Osteocyte (in vitro differentiated cells): ENCODE results near the gene MYO16. TPM values are rescaled to one million over a fixed set of nuclear protein-coding genes. Genes with fewer than 3 reads are reported as not detected.

Experiments
- DNase-seq: peaks from one replicate; pipeline ENCODE4 v3.0.0; 2021; ENCODE audit warnings: mixed read lengths; ENCODE audit not compliant: unreplicated experiment; ENCODE audit errors: extremely low spot score
- H3K27ac Mint-ChIP-seq: one replicate; pipeline ENCODE4 v1.8.0; 2021; ENCODE audit warnings: mild to moderate bottlenecking, mixed read lengths; ENCODE audit not compliant: unreplicated experiment
- H3K27me3 Mint-ChIP-seq: one replicate; pipeline ENCODE4 v1.8.0; 2021; ENCODE audit warnings: mixed read lengths; ENCODE audit not compliant: unreplicated experiment
- H3K36me3 Mint-ChIP-seq: one replicate; pipeline ENCODE4 v1.8.0; 2021; ENCODE audit warnings: mixed read lengths; ENCODE audit not compliant: unreplicated experiment
- H3K4me1 Mint-ChIP-seq: one replicate; pipeline ENCODE4 v1.8.0; 2021; ENCODE audit warnings: mixed read lengths; ENCODE audit not compliant: unreplicated experiment
- H3K4me3 Mint-ChIP-seq: one replicate; pipeline ENCODE4 v1.8.0; 2021; ENCODE audit warnings: mild to moderate bottlenecking, moderate library complexity, mixed read lengths; ENCODE audit not compliant: unreplicated experiment
- H3K9me3 Mint-ChIP-seq: one replicate; pipeline ENCODE4 v1.8.0; 2021; ENCODE audit warnings: mixed read lengths; ENCODE audit not compliant: unreplicated experiment
- total RNA-seq: library from RNA; stranded (reverse); gene quantifications from 2 replicates; pipeline ENCODE4 v1.2.1, GENCODE V29; 2021
- TF ChIP-seq, protein P1 (sequence below): fragments of 200-600 bp; sonication (generic); IDR thresholded peaks from 2 replicates; pipeline ENCODE4 v1.5.0; 2021; ENCODE audit warnings: antibody characterized with exemption, mild to moderate bottlenecking, moderate library complexity

The MYO16 gene
- total RNA-seq, 1 donor from 2014 or later, result 0.13 TPM

DNA sequence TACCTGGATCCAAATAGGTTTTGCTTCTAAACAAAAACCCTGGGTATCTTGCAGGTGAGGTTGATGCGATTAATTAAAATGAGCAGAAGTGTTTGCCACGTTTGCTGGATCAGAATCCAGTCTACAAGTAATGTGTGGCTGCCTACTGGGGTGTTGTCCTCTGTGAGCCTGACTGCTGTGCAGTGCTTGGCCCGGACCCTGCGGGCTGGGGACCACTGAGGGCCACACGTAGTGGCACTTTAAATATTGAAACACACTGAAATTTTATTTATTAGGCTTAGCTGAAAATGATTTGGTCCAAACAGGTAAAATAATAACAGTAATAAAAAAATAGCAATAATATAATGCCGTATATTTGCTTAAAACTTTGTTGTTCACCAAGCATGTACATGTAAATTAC lies 338.0 kb downstream of the MYO16 start:
- Mint-ChIP-seq H3K27me3 (no peaks in the 10 kb centered on the region), H3K4me1 (peaks cover 9% of the 10 kb centered on the region), H3K9me3 (peaks cover 9% of the 10 kb centered on the region), H3K27ac (no peak overlapping the region), H3K36me3 (no peaks in the 10 kb centered on the region), H3K4me3 (no peak overlapping the region)
- DNase-seq, result no peak
- TF ChIP-seq, protein P1, sequence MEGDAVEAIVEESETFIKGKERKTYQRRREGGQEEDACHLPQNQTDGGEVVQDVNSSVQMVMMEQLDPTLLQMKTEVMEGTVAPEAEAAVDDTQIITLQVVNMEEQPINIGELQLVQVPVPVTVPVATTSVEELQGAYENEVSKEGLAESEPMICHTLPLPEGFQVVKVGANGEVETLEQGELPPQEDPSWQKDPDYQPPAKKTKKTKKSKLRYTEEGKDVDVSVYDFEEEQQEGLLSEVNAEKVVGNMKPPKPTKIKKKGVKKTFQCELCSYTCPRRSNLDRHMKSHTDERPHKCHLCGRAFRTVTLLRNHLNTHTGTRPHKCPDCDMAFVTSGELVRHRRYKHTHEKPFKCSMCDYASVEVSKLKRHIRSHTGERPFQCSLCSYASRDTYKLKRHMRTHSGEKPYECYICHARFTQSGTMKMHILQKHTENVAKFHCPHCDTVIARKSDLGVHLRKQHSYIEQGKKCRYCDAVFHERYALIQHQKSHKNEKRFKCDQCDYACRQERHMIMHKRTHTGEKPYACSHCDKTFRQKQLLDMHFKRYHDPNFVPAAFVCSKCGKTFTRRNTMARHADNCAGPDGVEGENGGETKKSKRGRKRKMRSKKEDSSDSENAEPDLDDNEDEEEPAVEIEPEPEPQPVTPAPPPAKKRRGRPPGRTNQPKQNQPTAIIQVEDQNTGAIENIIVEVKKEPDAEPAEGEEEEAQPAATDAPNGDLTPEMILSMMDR, result no peak

DNA sequence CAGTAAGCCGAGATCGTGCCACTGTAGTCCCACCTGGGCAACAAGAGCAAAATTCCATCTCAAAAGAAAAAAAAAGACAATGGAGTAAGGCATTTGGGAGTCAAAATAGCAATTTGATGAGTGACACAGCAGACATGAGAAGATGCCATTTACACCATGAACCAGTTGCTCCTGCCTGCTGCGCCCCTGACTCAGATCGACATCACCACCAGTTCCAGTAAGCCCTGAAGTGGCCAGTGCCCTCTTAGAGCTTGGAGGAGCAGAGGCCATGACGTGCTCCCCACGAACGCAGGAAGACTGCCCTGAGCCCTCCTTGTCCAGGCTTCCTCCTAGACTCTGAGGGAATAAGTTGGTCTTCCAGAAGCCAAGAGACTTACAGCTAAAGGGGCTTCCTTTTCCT lies 339.2 kb downstream of the MYO16 start:
- Mint-ChIP-seq H3K9me3 (peaks cover 9% of the 10 kb centered on the region), H3K27me3 (no peaks in the 10 kb centered on the region), H3K4me1 (peaks cover 9% of the 10 kb centered on the region), H3K27ac (no peak overlapping the region), H3K36me3 (no peaks in the 10 kb centered on the region), H3K4me3 (no peak overlapping the region)
- no peak for DNase-seq
- TF ChIP-seq, protein P1, result no peak

DNA sequence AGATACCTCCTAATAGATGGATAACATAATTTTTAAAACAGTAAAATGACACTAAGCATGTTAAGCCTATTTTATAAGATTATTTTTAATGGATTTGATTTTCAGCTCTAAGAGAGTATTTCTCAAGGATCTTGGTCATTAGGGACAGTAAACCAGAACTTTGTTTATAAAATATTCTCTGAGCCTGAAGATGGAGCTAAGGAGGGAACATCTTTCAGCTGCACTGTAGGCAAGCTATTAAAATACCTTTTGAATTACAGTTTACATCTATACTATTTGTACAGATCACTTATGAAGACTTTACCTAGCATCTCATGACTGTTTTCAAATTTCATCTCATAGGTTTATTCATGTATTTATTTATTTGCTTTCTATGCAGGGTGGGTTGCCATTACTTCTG lies 345.3 kb downstream of the MYO16 start:
- H3K4me1 Mint-ChIP-seq, result peaks cover 8% of the 10 kb centered on the region
- H3K27ac Mint-ChIP-seq, result no peak overlapping the region
- no peak for DNase-seq

DNA sequence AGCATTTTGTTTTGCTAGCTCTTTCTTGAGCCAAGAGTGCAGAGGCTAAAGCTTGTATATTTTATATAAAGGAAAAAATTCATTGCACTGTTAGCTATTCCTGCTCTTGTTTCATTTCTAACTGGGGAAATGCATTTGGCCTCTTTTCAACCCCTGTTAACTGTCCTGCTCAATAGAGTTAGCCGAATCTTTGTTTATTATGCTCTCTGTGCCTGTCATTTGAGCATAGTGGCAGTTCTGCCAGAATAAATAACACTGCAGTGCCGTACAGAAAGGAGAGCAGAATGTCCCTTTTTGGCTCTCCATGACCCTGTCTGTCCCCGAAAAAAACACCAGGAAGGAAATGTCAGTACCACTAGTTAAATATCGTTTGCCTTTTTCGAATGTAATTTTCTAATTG lies 350.8 kb downstream of the MYO16 start:
- peak overlapping the region; percentile 55 for H3K4me3 Mint-ChIP-seq
- H3K36me3 Mint-ChIP-seq, result peaks cover 5% of the 10 kb centered on the region
- TF ChIP-seq, protein P1, result no peak
- DNase-seq, result no peak
- H3K27ac Mint-ChIP-seq, result peak overlapping the region; percentile 72
- H3K4me1 Mint-ChIP-seq, result peaks cover 32% of the 10 kb centered on the region
- H3K27me3 Mint-ChIP-seq, result no peaks in the 10 kb centered on the region
- H3K9me3 Mint-ChIP-seq, result peaks cover 5% of the 10 kb centered on the region

More for the DNA sequence above, 345.3 kb downstream of the MYO16 start:
- Mint-ChIP-seq H3K9me3 (peaks cover 5% of the 10 kb centered on the region), H3K36me3 (peaks cover 5% of the 10 kb centered on the region), H3K27me3 (no peaks in the 10 kb centered on the region), H3K4me3 (no peak overlapping the region)
- TF ChIP-seq, protein P1, result peak; percentile 41

DNA sequence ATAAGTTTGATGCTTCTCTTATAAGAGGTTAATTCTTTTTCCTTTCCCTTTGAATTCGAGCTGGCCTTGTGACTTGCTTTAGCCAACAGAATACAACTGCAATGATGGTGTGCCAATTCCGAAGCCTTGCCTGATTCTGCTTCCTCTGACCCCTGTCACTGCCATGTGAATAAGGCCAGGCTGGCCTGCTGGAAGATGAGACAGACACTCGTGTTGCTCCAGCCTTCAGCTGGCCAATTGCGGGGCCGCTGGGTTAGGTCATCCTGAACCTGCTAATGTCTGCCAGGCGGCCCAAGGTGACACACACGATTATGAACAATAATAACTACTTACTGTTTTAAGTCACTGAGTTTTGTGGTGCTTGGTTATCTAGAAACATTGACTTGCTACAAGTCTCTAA lies 352.0 kb downstream of the MYO16 start:
- no peak for DNase-seq
- TF ChIP-seq, protein P1, result no peak
- Mint-ChIP-seq H3K4me3 (no peak overlapping the region), H3K27ac (no peak overlapping the region), H3K27me3 (no peaks in the 10 kb centered on the region), H3K9me3 (peaks cover 5% of the 10 kb centered on the region), H3K36me3 (peaks cover 8% of the 10 kb centered on the region), H3K4me1 (peaks cover 37% of the 10 kb centered on the region)
